GM23338 (cell line): Measurements from ENCODE around the gene TMEM231. TPM values are rescaled to one million over a fixed set of nuclear protein-coding genes. Genes with fewer than 3 reads are reported as not detected.

Experiments used
- ATAC-seq: fragments of 200-7000 bp; cut with Tn5 transposase; 3 replicates; pipeline ENCODE4 v1.9.1; 2020
- DNase-seq: peaks from one replicate; pipeline ENCODE4 v3.0.0-alpha.2; 2015; ENCODE audit warnings: low spot score
- H2AFZ ChIP-seq: fragments of 200-600 bp; sonication (generic); 2 replicates; pipeline ENCODE4 v1.8.0; 2016; ENCODE audit warnings: antibody characterized with exemption, mild to moderate bottlenecking, moderate library complexity
- H3F3A ChIP-seq: fragments of 200-600 bp; sonication (generic); replicated peaks from 2 replicates; pipeline ENCODE4 v1.8.0; 2017; ENCODE audit warnings: antibody characterized with exemption, mixed run types, low read depth
- H3K27ac ChIP-seq: fragments of 200-600 bp; sonication (generic); 2 replicates; pipeline ENCODE4 v1.6.1; 2016; ENCODE audit warnings: low read depth
- H3K27me3 ChIP-seq: fragments of 200-600 bp; sonication (generic); 2 replicates; pipeline ENCODE4 v1.8.0; 2016; ENCODE audit warnings: mild to moderate bottlenecking, mixed run types, moderate library complexity; ENCODE audit not compliant: insufficient read depth
- H3K36me3 ChIP-seq: fragments of 200-600 bp; sonication (generic); 2 replicates; pipeline ENCODE4 v1.8.0; 2016; ENCODE audit warnings: mild to moderate bottlenecking; ENCODE audit not compliant: insufficient read depth
- H3K4me1 ChIP-seq: fragments of 200-600 bp; sonication (generic); 2 replicates; pipeline ENCODE4 v1.8.0; 2016; ENCODE audit warnings: mild to moderate bottlenecking, moderate library complexity; ENCODE audit not compliant: insufficient read depth
- H3K4me2 ChIP-seq: fragments of 200-600 bp; sonication (generic); 2 replicates; pipeline ENCODE4 v1.7.1; 2017; ENCODE audit warnings: mixed run types
- H3K4me3 ChIP-seq: fragments of 200-600 bp; sonication (generic); 2 replicates; pipeline ENCODE4 v1.6.1; 2016; ENCODE audit warnings: mixed run types
- H3K79me2 ChIP-seq: fragments of 200-600 bp; sonication (generic); replicated peaks from 2 replicates; pipeline ENCODE4 v1.8.0; 2017; ENCODE audit warnings: mild to moderate bottlenecking; ENCODE audit not compliant: insufficient read depth
- H3K9me2 ChIP-seq: fragments of 200-600 bp; sonication (generic); 2 replicates; pipeline ENCODE4 v1.8.0; 2017; ENCODE audit not compliant: insufficient read depth
- H4K20me1 ChIP-seq: fragments of 200-600 bp; sonication (generic); replicated peaks from 2 replicates; pipeline ENCODE4 v1.8.0; 2017; ENCODE audit warnings: mild to moderate bottlenecking; ENCODE audit not compliant: insufficient read depth
- H3K27ac Mint-ChIP-seq: 2 replicates; pipeline ENCODE4 v1.8.0; 2020; ENCODE audit warnings: inconsistent platforms, mild to moderate bottlenecking, moderate library complexity, mixed read lengths
- H3K27me3 Mint-ChIP-seq: 3 replicates; pipeline ENCODE4 v1.8.0; 2022; ENCODE audit warnings: low read depth, mild to moderate bottlenecking, moderate library complexity, mixed read lengths, inconsistent platforms; ENCODE audit not compliant: insufficient read depth, poor library complexity
- H3K36me3 Mint-ChIP-seq: 3 replicates; pipeline ENCODE4 v1.8.0; 2021; ENCODE audit warnings: low read depth, mild to moderate bottlenecking, inconsistent platforms, moderate library complexity, mixed read lengths
- H3K4me1 Mint-ChIP-seq: 3 replicates; pipeline ENCODE4 v1.8.0; 2020; ENCODE audit warnings: mild to moderate bottlenecking, inconsistent platforms, mixed read lengths
- H3K4me3 Mint-ChIP-seq: 3 replicates; pipeline ENCODE4 v1.8.0; 2021; ENCODE audit warnings: moderate library complexity, mild to moderate bottlenecking, inconsistent platforms, mixed read lengths
- H3K9me3 Mint-ChIP-seq: 3 replicates; pipeline ENCODE4 v1.8.0; 2020; ENCODE audit warnings: moderate library complexity, mild to moderate bottlenecking, inconsistent platforms, mixed read lengths
- CREB1 ChIP-seq: fragments of 250-450 bp; sonication (Bioruptor Pico); IDR thresholded peaks from 2 replicates; pipeline ENCODE4 v1.5.0; 2020; ENCODE audit warnings: low read depth, mild to moderate bottlenecking, moderate library complexity
- EZH2 ChIP-seq: fragments of 200-600 bp; sonication (generic); IDR thresholded peaks from one replicate; pipeline ENCODE4 v1.8.0; 2017; ENCODE audit warnings: antibody characterized with exemption, mild to moderate bottlenecking, low read depth; ENCODE audit not compliant: unreplicated experiment
- JUNB ChIP-seq: IDR thresholded peaks from one replicate; pipeline ENCODE4 v1.6.1; 2016; ENCODE audit warnings: antibody characterized with exemption; ENCODE audit not compliant: unreplicated experiment
- NANOG ChIP-seq: IDR thresholded peaks from 2 replicates; pipeline ENCODE4 v1.6.1; 2016; ENCODE audit warnings: antibody characterized with exemption, borderline replicate concordance
- STAT1 ChIP-seq: IDR thresholded peaks from one replicate; pipeline ENCODE4 v1.6.1; 2016; ENCODE audit warnings: antibody characterized with exemption; ENCODE audit not compliant: unreplicated experiment
- ZNF114 ChIP-seq: fragments of 250-450 bp; sonication (Bioruptor Pico); IDR thresholded peaks from 2 replicates; pipeline ENCODE4 v1.5.0; 2020; ENCODE audit warnings: mild to moderate bottlenecking, moderate library complexity
- polyA plus RNA-seq: library from polyadenylated mRNA; unstranded; fragments of >200 nt; fragmentation: Nextera tagmentation; extraction: Ambion mirVana; gene quantifications from 2 replicates; pipeline ENCODE4 v1.2.1, GENCODE V29; 2016
- total RNA-seq: library from RNA; depleted of rRNA; stranded (reverse); fragments of >200 nt; shearing (Covaris generic); gene quantifications from 2 replicates; pipeline ENCODE4 v1.2.3, GENCODE V29; 2014
- TF ChIP-seq, protein P1 (sequence below): IDR thresholded peaks from 2 replicates; pipeline ENCODE4 v1.6.1; 2016; ENCODE audit warnings: antibody characterized with exemption
- TF ChIP-seq, protein P2 (sequence below): IDR thresholded peaks from one replicate; pipeline ENCODE4 v1.6.1; 2018; ENCODE audit warnings: antibody characterized with exemption; ENCODE audit not compliant: unreplicated experiment
- TF ChIP-seq, protein P3 (sequence below), 2 experiments: fragments of 200-600 bp in 1 of 2; sonication (generic) in 1 of 2; conservative IDR thresholded peaks; 2 replicates each; pipeline versions ENCODE4 v1.5.1 to v1.6.1; 2016 to 2017; ENCODE audit warnings: antibody characterized with exemption in 2 of 2, low read depth in 2 of 2, mild to moderate bottlenecking in 2 of 2, moderate library complexity in 1 of 2

TMEM231 gene
- total and polyA plus RNA-seq, 2 experiments from 2014 or later, result 5.3 to 19.9 TPM

DNA sequence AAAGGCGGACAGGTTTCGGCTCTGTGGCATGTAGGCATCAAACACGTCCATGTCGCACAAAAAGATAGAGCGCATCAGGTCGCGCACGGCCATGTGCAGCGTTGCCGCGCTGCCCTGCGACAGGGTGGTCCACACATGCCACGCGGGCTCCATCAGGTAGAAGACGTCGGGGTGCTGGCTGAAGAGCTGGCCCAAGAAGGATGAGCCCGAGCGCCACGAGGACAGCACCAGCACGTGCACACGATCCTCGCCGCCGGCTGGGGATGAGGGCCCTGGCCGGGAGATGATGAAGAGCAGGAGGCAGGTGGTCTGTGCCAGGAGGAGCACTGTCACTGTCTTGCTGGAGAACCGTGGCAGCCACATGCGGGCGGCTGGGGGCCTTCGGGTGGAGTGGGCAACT lies 26.1 kb downstream of the TMEM231 start:
- Mint-ChIP-seq H3K4me3 (no peak overlapping the region), H3K9me3 (peaks cover 3% of the 10 kb centered on the region; the same call in 1 of the 3 replicates), H3K27me3 (peaks cover 14% of the 10 kb centered on the region), H3K27ac (no peak overlapping the region), H3K4me1 (peaks cover 9% of the 10 kb centered on the region; the same call in 1 of the 3 replicates), H3K36me3 (no peaks in the 10 kb centered on the region)
- Histone ChIP-seq H3K27me3 (no peaks in the 10 kb centered on the region), H3K27ac (no peak overlapping the region), H2AFZ (peak overlapping the region; percentile 28; the same call in 1 of the 2 replicates), H4K20me1 (no peaks in the 10 kb centered on the region), H3K4me2 (no peak overlapping the region), H3F3A (no peaks in the 10 kb centered on the region), H3K36me3 (no peaks in the 10 kb centered on the region), H3K79me2 (no peaks in the 10 kb centered on the region), H3K4me3 (no peak overlapping the region), H3K4me1 (no peaks in the 10 kb centered on the region), H3K9me2 (no peaks in the 10 kb centered on the region)
- no peak for ATAC-seq
- TF ChIP-seq JUNB (no peak), CREB1 (CRISPR knock-in tag) (no peak)
- TF ChIP-seq, protein P1, sequence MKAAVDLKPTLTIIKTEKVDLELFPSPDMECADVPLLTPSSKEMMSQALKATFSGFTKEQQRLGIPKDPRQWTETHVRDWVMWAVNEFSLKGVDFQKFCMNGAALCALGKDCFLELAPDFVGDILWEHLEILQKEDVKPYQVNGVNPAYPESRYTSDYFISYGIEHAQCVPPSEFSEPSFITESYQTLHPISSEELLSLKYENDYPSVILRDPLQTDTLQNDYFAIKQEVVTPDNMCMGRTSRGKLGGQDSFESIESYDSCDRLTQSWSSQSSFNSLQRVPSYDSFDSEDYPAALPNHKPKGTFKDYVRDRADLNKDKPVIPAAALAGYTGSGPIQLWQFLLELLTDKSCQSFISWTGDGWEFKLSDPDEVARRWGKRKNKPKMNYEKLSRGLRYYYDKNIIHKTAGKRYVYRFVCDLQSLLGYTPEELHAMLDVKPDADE, result no peak
- no peak for DNase-seq

DNA sequence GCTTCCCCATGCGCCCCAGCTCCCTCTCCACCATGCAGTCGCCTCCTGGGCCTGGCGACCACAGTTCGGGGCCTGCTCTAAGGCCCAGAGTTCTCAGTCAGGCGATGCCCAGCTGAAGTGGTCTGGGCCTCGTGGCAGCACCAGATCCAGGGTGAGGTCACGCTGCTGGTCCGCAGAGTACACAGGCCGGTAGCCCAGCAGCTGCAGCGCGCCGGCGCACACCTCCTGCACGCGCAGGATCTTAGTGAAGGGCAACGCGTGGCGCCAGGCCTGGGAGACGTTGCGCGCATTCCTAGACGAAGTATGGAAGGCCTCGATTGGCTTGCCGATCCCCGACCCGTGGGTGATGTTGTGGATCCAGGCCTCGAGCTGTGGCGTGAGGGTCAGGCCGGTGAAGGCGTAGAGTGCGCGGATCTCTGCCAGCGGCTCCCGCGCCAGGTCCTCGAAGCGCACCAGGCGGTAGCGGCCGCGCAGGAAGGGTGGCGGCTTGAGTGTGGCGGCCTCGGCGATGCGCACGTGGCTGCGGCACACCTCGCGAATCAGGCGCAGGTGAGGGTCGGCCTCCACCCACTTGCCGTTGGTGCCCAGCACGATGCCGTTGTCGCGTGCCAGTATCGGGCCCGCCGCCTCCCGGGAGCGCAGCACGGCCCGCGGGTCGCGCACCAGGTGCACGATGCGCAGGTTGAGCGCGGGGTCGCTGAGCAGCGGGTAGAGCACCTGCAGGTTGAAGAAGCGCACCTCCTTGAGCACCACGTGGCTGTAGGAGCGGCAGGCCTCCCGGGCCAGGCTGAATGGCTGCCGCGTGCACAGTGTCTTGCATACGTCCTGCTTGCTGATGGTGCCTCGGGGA lies 26.8 kb downstream of the TMEM231 start:
- TF ChIP-seq NANOG, result no peak
- Histone ChIP-seq H3K4me1 (no peaks in the 10 kb centered on the region), H3K4me3 (no peak overlapping the region), H3K27ac (no peak overlapping the region), H3K79me2 (no peaks in the 10 kb centered on the region), H3K4me2 (no peak overlapping the region), H3K36me3 (no peaks in the 10 kb centered on the region), H4K20me1 (no peaks in the 10 kb centered on the region), H2AFZ (peak overlapping the region; percentile 28; the same call in 1 of the 2 replicates), H3F3A (no peaks in the 10 kb centered on the region), H3K27me3 (no peaks in the 10 kb centered on the region), H3K9me2 (no peaks in the 10 kb centered on the region)
- Mint-ChIP-seq H3K4me3 (no peak overlapping the region), H3K27ac (no peak overlapping the region), H3K9me3 (peaks cover 3% of the 10 kb centered on the region; the same call in 1 of the 3 replicates), H3K4me1 (0 out of 3 replicates have a peak, but pooled peaks cover 5% of the 10 kb centered on the region), H3K36me3 (no peaks in the 10 kb centered on the region), H3K27me3 (peaks cover 14% of the 10 kb centered on the region)
- ATAC-seq (peak; percentile 32), DNase-seq (no peak)

DNA sequence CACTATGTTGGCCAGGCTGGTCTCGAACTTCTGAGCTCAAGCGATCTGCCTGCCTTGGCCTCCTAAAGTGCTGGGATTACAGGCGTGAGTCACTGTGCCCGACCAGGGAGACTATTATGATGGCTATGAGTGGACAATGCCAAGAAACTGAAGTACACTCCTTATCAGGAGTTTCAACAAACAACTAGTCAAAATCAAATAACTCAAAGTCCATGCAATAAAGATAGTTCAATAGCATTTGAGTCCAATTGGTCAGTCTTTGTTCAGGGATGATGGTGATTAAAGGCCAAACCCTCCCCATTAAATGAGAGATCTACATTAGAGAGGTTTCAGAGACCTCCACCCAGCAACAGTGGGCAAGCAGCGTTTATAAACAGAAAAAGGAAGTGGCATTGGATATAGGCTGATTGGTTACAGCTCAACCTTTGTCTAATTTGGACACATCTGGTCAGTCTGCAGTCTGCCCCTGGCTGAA lies 28.2 kb downstream of the TMEM231 start:
- Mint-ChIP-seq H3K9me3 (peaks cover 3% of the 10 kb centered on the region; the same call in 1 of the 3 replicates), H3K27ac (no peak overlapping the region)
- ATAC-seq, result no peak
- no peak for TF ChIP-seq NANOG
- no peak for TF ChIP-seq EZH2
- TF ChIP-seq, protein P2, sequence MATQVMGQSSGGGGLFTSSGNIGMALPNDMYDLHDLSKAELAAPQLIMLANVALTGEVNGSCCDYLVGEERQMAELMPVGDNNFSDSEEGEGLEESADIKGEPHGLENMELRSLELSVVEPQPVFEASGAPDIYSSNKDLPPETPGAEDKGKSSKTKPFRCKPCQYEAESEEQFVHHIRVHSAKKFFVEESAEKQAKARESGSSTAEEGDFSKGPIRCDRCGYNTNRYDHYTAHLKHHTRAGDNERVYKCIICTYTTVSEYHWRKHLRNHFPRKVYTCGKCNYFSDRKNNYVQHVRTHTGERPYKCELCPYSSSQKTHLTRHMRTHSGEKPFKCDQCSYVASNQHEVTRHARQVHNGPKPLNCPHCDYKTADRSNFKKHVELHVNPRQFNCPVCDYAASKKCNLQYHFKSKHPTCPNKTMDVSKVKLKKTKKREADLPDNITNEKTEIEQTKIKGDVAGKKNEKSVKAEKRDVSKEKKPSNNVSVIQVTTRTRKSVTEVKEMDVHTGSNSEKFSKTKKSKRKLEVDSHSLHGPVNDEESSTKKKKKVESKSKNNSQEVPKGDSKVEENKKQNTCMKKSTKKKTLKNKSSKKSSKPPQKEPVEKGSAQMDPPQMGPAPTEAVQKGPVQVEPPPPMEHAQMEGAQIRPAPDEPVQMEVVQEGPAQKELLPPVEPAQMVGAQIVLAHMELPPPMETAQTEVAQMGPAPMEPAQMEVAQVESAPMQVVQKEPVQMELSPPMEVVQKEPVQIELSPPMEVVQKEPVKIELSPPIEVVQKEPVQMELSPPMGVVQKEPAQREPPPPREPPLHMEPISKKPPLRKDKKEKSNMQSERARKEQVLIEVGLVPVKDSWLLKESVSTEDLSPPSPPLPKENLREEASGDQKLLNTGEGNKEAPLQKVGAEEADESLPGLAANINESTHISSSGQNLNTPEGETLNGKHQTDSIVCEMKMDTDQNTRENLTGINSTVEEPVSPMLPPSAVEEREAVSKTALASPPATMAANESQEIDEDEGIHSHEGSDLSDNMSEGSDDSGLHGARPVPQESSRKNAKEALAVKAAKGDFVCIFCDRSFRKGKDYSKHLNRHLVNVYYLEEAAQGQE, result no peak
- TF ChIP-seq STAT1, result no peak
- no peak for TF ChIP-seq CREB1 (CRISPR knock-in tag)
- TF ChIP-seq ZNF114 (CRISPR knock-in tag), result no peak
- TF ChIP-seq, protein P3, sequence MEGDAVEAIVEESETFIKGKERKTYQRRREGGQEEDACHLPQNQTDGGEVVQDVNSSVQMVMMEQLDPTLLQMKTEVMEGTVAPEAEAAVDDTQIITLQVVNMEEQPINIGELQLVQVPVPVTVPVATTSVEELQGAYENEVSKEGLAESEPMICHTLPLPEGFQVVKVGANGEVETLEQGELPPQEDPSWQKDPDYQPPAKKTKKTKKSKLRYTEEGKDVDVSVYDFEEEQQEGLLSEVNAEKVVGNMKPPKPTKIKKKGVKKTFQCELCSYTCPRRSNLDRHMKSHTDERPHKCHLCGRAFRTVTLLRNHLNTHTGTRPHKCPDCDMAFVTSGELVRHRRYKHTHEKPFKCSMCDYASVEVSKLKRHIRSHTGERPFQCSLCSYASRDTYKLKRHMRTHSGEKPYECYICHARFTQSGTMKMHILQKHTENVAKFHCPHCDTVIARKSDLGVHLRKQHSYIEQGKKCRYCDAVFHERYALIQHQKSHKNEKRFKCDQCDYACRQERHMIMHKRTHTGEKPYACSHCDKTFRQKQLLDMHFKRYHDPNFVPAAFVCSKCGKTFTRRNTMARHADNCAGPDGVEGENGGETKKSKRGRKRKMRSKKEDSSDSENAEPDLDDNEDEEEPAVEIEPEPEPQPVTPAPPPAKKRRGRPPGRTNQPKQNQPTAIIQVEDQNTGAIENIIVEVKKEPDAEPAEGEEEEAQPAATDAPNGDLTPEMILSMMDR (conservative IDR thresholded peaks at IDR 0.05; ENCODE audit: low read depth in 2 of 2), result no peak
- TF ChIP-seq JUNB, result no peak

More for the DNA sequence above, 28.2 kb downstream of the TMEM231 start:
- H3K36me3 Mint-ChIP-seq, result no peaks in the 10 kb centered on the region
- Histone ChIP-seq H3F3A (no peaks in the 10 kb centered on the region), H3K9me2 (no peaks in the 10 kb centered on the region), H3K4me2 (no peak overlapping the region), H2AFZ (no peak overlapping the region), H3K27me3 (no peaks in the 10 kb centered on the region), H3K4me1 (no peaks in the 10 kb centered on the region), H4K20me1 (no peaks in the 10 kb centered on the region), H3K4me3 (no peak overlapping the region), H3K79me2 (no peaks in the 10 kb centered on the region), H3K27ac (no peak overlapping the region), H3K36me3 (no peaks in the 10 kb centered on the region)
- DNase-seq, result no peak
- peaks cover 16% of the 10 kb centered on the region for H3K27me3 Mint-ChIP-seq
- H3K4me3 Mint-ChIP-seq, result no peak overlapping the region
- 0 out of 3 replicates have a peak, but pooled peaks cover 5% of the 10 kb centered on the region for H3K4me1 Mint-ChIP-seq
